OCI-LY7 (cell line): ENCODE measurements around the gene CELF1. TPM values are rescaled to one million over a fixed set of nuclear protein-coding genes. Genes with fewer than 3 reads are reported as not detected.

Experiments
- BruUV-seq: library from RNA; stranded (reverse); fragments of 400-500 nt; replicated peaks from 2 replicates; lab custom pipeline; 2021; lab: Mats Ljungman, UMichigan
- CTCF ChIA-PET: fragments of 300-600 bp; sonication (Branson Sonifier 250); formaldehyde crosslinking; loops from one replicate; lab custom pipeline; 2022; ENCODE audit warnings: antibody characterized with exemption; ENCODE audit not compliant: unreplicated experiment; lab: Charles Lee
- POLR2A ChIA-PET: fragments of 300-600 bp; sonication (Branson Sonifier 250); formaldehyde crosslinking; loops from one replicate; lab custom pipeline; 2022; ENCODE audit warnings: antibody characterized with exemption; lab: Charles Lee
- DNase-seq: peaks from one replicate; pipeline ENCODE4 v3.0.0-alpha.2; 2015; ENCODE audit warnings: low spot score
- H2AFZ ChIP-seq: fragments of 200-600 bp; sonication (generic), shearing (Covaris generic); 2 replicates; pipeline ENCODE4 v1.6.1; 2014; ENCODE audit warnings: mild to moderate bottlenecking, antibody characterized with exemption, low read length, moderate library complexity
- H3K27ac ChIP-seq: fragments of 200-600 bp; sonication (generic); 2 replicates; pipeline ENCODE4 v1.5.1; 2014; ENCODE audit warnings: mixed run types, low read depth, mild to moderate bottlenecking, moderate library complexity, low read length, inconsistent platforms; ENCODE audit not compliant: poor library complexity, severe bottlenecking
- H3K36me3 ChIP-seq: fragments of 200-600 bp; sonication (generic); 2 replicates; pipeline ENCODE4 v1.6.1; 2014; ENCODE audit warnings: mild to moderate bottlenecking, antibody characterized with exemption, low read length, moderate library complexity, mixed read lengths; ENCODE audit not compliant: insufficient read depth
- H3K4me1 ChIP-seq: fragments of 200-600 bp; sonication (generic); 2 replicates; pipeline ENCODE4 v1.5.1; 2014; ENCODE audit warnings: mild to moderate bottlenecking, low read length; ENCODE audit not compliant: insufficient read depth, poor library complexity, severe bottlenecking
- H3K4me2 ChIP-seq: fragments of 200-600 bp; sonication (generic); 2 replicates; pipeline ENCODE4 v1.6.1; 2014; ENCODE audit warnings: mild to moderate bottlenecking, low read length
- H3K4me3 ChIP-seq: fragments of 200-600 bp; sonication (generic); 2 replicates; pipeline ENCODE4 v1.5.1; 2014; ENCODE audit warnings: mild to moderate bottlenecking, low read depth, low read length; ENCODE audit not compliant: poor library complexity, severe bottlenecking
- H3K79me2 ChIP-seq: fragments of 200-600 bp; sonication (generic); 2 replicates; pipeline ENCODE4 v1.6.1; 2016; ENCODE audit warnings: low read depth, mild to moderate bottlenecking, low read length, moderate library complexity, mixed read lengths; ENCODE audit not compliant: insufficient read depth
- H3K9me2 ChIP-seq: fragments of 200-600 bp; sonication (generic); 2 replicates; pipeline ENCODE4 v1.6.1; 2016; ENCODE audit warnings: mild to moderate bottlenecking, low read length, mixed read lengths; ENCODE audit not compliant: insufficient read depth
- H3K9me3 ChIP-seq: fragments of 200-600 bp; sonication (generic); 2 replicates; pipeline ENCODE4 v1.6.1; 2014; ENCODE audit warnings: mild to moderate bottlenecking, mixed run types, low read length, mixed read lengths
- H4K20me1 ChIP-seq: fragments of 200-600 bp; sonication (generic); 2 replicates; pipeline ENCODE4 v1.6.1; 2014; ENCODE audit warnings: mild to moderate bottlenecking, antibody characterized with exemption, low read length, moderate library complexity, mixed read lengths; ENCODE audit not compliant: insufficient read depth
- CTCF ChIP-seq: fragments of 200-600 bp; sonication (generic); conservative IDR thresholded peaks from 2 replicates; pipeline ENCODE4 v1.5.1; 2014; ENCODE audit warnings: mild to moderate bottlenecking, antibody characterized with exemption, low read length, moderate library complexity, mixed read lengths
- EZH2phosphoT487 ChIP-seq: fragments of 200-600 bp; sonication (generic); IDR thresholded peaks from 2 replicates; pipeline ENCODE4 v1.6.1; 2018; ENCODE audit warnings: low read depth, borderline replicate concordance, mild to moderate bottlenecking, mixed run types, antibody characterized with exemption, low read length, moderate library complexity, mixed read lengths
- intact Hi-C: fragments of 100-400 bp; cut with micrococcal nuclease; formaldehyde crosslinking; loops from one replicate; pipeline ENCODE4 v1.10.0; 2022; ENCODE audit not compliant: unreplicated experiment
- total RNA-seq, 2 experiments: library from RNA; depleted of rRNA in 1 of 2; stranded (reverse); fragments of >200 nt in 1 of 2; shearing (Covaris generic) in 1 of 2; gene quantifications; 2 replicates each; pipeline ENCODE4 v1.2.3, GENCODE V29; 2014 to 2022

The CELF1 gene
- total RNA-seq, 2 experiments from 2014 or later = 87.4 to 143 TPM

DNA sequence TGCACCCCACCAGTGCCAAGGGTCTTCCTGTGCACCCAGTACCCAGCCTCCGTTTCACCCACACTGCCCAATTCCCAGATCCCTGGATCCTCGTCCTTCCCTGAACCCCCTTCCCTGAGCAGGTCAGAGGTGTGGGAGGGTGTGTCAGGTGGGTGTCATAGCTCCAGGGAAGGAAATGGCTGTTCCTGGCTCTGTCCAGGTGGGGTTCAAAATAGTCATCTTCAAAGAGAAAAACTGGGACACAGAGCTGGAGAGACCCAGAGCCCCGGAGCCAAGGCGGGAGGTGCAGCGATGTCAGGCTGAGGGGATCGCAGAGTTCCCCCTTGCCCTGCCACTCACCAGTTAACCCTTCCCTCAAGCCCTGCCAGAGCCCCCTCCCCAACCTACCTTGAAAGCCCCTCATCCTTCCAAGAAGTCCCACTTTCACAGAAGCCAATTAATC lies 40.6 kb upstream of the CELF1 start:
- Histone ChIP-seq H3K4me2 (no peak overlapping the region), H3K4me1 (peaks cover 6% of the 10 kb centered on the region), H3K27ac (no peak overlapping the region), H3K9me2 (no peaks in the 10 kb centered on the region), H3K79me2 (no peaks in the 10 kb centered on the region), H4K20me1 (no peaks in the 10 kb centered on the region), H3K4me3 (no peak overlapping the region), H3K36me3 (no peaks in the 10 kb centered on the region), H2AFZ (no peak overlapping the region), H3K9me3 (no peaks in the 10 kb centered on the region)
- no peak for DNase-seq
- ChIA-PET POLR2A (interaction anchor here (0.6 kb wide), 2 partner anchors 37 to 343 kb away, joined by 3 read pairs; no protein-coding TSS in a partner anchor), CTCF (no interaction called here)
- no TSS peak for BruUV-seq
- intact Hi-C loops = no loop called here
- TF ChIP-seq CTCF (no peak), EZH2phosphoT487 (no peak)

DNA sequence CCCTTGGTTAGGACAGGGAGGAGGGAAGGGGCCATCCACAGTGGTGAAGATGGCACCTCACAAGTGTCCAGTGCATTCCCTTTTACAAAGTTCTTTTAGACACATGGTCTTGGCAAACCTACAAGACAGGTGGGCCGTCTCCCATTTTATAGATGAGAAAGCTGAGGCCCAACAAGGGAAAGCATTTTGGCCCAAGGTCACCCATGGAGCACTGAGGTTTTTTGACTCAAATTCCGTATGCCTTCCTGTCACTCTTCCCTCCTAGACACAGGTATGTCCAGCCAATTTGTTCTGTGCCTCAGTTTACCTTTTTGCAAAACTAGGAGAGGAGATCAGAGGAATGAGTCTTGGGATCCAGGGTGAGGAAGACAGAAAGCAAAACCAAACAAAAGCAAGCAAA lies 40.0 kb upstream of the CELF1 start:
- intact Hi-C loops = no loop called here
- TF ChIP-seq CTCF = no peak
- no peak for TF ChIP-seq EZH2phosphoT487
- H3K9me2 ChIP-seq = no peaks in the 10 kb centered on the region
- ChIA-PET CTCF (no interaction called here), POLR2A (interaction anchor here (0.6 to 1.0 kb wide), 3 partner anchors 36 to 472 kb away, joined by 3 to 4 read pairs (median 3); no protein-coding TSS in a partner anchor)
- no peaks in the 10 kb centered on the region for H3K36me3 ChIP-seq
- no peak for DNase-seq
- H3K4me1 ChIP-seq = peaks cover 6% of the 10 kb centered on the region
- no peak overlapping the region for H3K4me2 ChIP-seq
- H2AFZ ChIP-seq = no peak overlapping the region
- no peaks in the 10 kb centered on the region for H3K79me2 ChIP-seq
- no peaks in the 10 kb centered on the region for H3K9me3 ChIP-seq
- BruUV-seq = no TSS peak
- no peaks in the 10 kb centered on the region for H4K20me1 ChIP-seq
- H3K4me3 ChIP-seq = no peak overlapping the region
- H3K27ac ChIP-seq = no peak overlapping the region

DNA sequence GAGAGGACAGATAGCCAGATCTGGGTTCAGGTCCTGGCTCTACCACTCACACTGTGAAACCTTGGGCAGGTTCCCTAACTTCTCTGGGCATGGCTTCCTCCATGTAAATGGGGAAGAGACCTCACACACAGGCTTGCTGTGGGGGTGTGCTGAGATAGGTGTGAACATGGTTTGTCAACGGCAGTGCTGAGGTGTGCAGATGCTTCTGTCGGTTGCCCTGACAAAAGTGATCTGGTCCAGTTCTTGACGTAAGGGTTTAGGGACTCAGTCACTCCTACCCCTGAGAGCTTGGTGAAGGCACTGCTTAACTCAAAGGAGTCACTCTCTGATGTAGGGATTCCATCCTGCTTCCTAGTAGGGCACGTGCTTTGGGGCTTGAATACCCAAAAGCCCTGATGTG lies 39.3 kb upstream of the CELF1 start:
- no TSS peak for BruUV-seq
- Histone ChIP-seq H3K27ac (no peak overlapping the region), H3K36me3 (no peaks in the 10 kb centered on the region), H3K4me1 (peaks cover 6% of the 10 kb centered on the region), H2AFZ (no peak overlapping the region), H3K79me2 (no peaks in the 10 kb centered on the region), H3K4me2 (no peak overlapping the region), H3K9me3 (no peaks in the 10 kb centered on the region), H3K4me3 (no peak overlapping the region), H3K9me2 (no peaks in the 10 kb centered on the region), H4K20me1 (no peaks in the 10 kb centered on the region)
- POLR2A ChIA-PET = interaction anchor here (1.0 to 1.3 kb wide), 3 partner anchors 8 to 37 kb away, joined by 3 to 13 read pairs (median 4); partner anchors contain the start of genes KBTBD4 and NDUFS3
- DNase-seq = no peak
- TF ChIP-seq CTCF (no peak), EZH2phosphoT487 (no peak)
- intact Hi-C loops = no loop called here
- CTCF ChIA-PET = no interaction called here
